HCT116 (cell line): ENCODE measurements around the gene ZFX. TPM values are rescaled to one million over a fixed set of nuclear protein-coding genes. Genes with fewer than 3 reads are reported as not detected.

Source experiments
- ATAC-seq: fragments of 200-7000 bp; cut with Tn5 transposase; 2 replicates; pipeline ENCODE4 v1.9.1; 2020; ENCODE audit warnings: mild to moderate bottlenecking, moderate library complexity
- BruUV-seq: library from RNA; stranded (reverse); fragments of 400-500 nt; replicated peaks from 2 replicates; lab custom pipeline; 2021; lab: Mats Ljungman, UMichigan
- CTCF ChIA-PET: fragments of 300-600 bp; sonication (Branson Sonifier 250); formaldehyde crosslinking; loops from one replicate; lab custom pipeline; 2021; ENCODE audit warnings: antibody characterized with exemption; lab: Charles Lee
- POLR2A ChIA-PET: fragments of 300-600, 350-600 bp; sonication (Branson Sonifier 250); formaldehyde crosslinking; loops from one replicate; lab custom pipeline; 2021; ENCODE audit warnings: antibody characterized with exemption; lab: Charles Lee
- RAD21 ChIA-PET, 2 experiments: fragments of 300-600 bp; sonication (Branson Sonifier 250); formaldehyde crosslinking; loops; one replicate each; lab custom pipeline; 2023; ENCODE audit warnings: low total read pairs in 2 of 2; ENCODE audit not compliant: uncharacterized antibody in 2 of 2, unreplicated experiment in 2 of 2, low non-redundant PET in 1 of 2; lab: Charles Lee
- DNase-seq: peaks from one replicate; pipeline ENCODE4 v3.0.0-alpha.2; 2010; ENCODE audit warnings: low read depth, low spot score
- H2AFZ ChIP-seq: fragments of 200-600 bp; shearing (Covaris generic), sonication (generic); 2 replicates; pipeline ENCODE4 v1.6.1; 2017; ENCODE audit warnings: low read depth, mixed run types, mixed read lengths, antibody characterized with exemption, low read length; ENCODE audit not compliant: poor library complexity, severe bottlenecking
- H3K27ac ChIP-seq: 2 replicates; pipeline ENCODE4 v1.5.1; 2012; ENCODE audit warnings: low read depth, low read length
- H3K27me3 ChIP-seq: fragments of 200-600 bp; sonication (generic); 2 replicates; pipeline ENCODE4 v1.6.1; 2016; ENCODE audit warnings: mixed run types, low read length, mixed read lengths; ENCODE audit not compliant: insufficient read depth
- H3K36me3 ChIP-seq, 2 experiments: fragments of 200-500 bp in 1 of 2; fragments of 200-600 bp in 1 of 2; sonication (Bioruptor generic) in 1 of 2; sonication (generic) in 1 of 2; 2 replicates each; pipeline versions ENCODE4 v1.5.1 to v1.6.1; 2014 to 2016; ENCODE audit warnings: low read length in 2 of 2, inconsistent platforms in 1 of 2, mixed read lengths in 1 of 2, mixed run types in 1 of 2; ENCODE audit not compliant: insufficient read depth in 2 of 2, control insufficient read depth in 1 of 2
- H3K4me1 ChIP-seq, 2 experiments: fragments of 200-600 bp in 1 of 2; sonication (generic) in 1 of 2; 2 replicates each; pipeline versions ENCODE4 v1.5.1 to v1.6.1; 2012 to 2017; ENCODE audit warnings: low read length in 2 of 2, inconsistent platforms in 1 of 2, mild to moderate bottlenecking in 1 of 2, mixed read lengths in 1 of 2, mixed run types in 1 of 2, moderate library complexity in 1 of 2; ENCODE audit not compliant: insufficient read depth in 2 of 2, control insufficient read depth in 1 of 2
- H3K4me2 ChIP-seq: fragments of 200-600 bp; sonication (generic); 2 replicates; pipeline ENCODE4 v1.6.1; 2017; ENCODE audit warnings: mixed run types, low read length, mixed read lengths
- H3K4me3 ChIP-seq, 2 experiments: fragments of 200-600 bp in 1 of 2; sonication (generic) in 1 of 2; replicated peaks in 1 of 2; 2 replicates each; pipeline ENCODE4 v1.5.1; 2011 to 2016; ENCODE audit warnings: low read length in 2 of 2, control low read depth in 1 of 2, low read depth in 1 of 2, mild to moderate bottlenecking in 1 of 2, mixed read lengths in 1 of 2, mixed run types in 1 of 2
- H3K79me2 ChIP-seq: fragments of 200-600 bp; sonication (generic); 2 replicates; pipeline ENCODE4 v1.6.1; 2017; ENCODE audit warnings: mild to moderate bottlenecking, mixed run types, low read length, moderate library complexity, mixed read lengths; ENCODE audit not compliant: insufficient read depth
- H3K9ac ChIP-seq: fragments of 200-600 bp; sonication (generic); 2 replicates; pipeline ENCODE4 v1.6.1; 2016; ENCODE audit warnings: low read length, mixed read lengths
- H3K9me2 ChIP-seq: fragments of 200-600 bp; sonication (generic), shearing (Covaris generic); 2 replicates; pipeline ENCODE4 v1.6.1; 2017; ENCODE audit warnings: mixed run types, mild to moderate bottlenecking, moderate library complexity; ENCODE audit not compliant: insufficient read depth
- H3K9me3 ChIP-seq, 2 experiments: fragments of 200-500 bp in 1 of 2; fragments of 200-600 bp in 1 of 2; sonication (Bioruptor generic) in 1 of 2; sonication (generic) in 1 of 2; 2 replicates each; pipeline ENCODE4 v1.6.1; 2014 to 2017; ENCODE audit warnings: low read length in 2 of 2, mixed read lengths in 2 of 2, inconsistent platforms in 1 of 2, low read depth in 1 of 2, mild to moderate bottlenecking in 1 of 2, mixed run types in 1 of 2, moderate library complexity in 1 of 2; ENCODE audit not compliant: control insufficient read depth in 1 of 2, insufficient read depth in 1 of 2
- H4K20me1 ChIP-seq: fragments of 200-600 bp; sonication (generic), shearing (Covaris generic); 2 replicates; pipeline ENCODE4 v1.6.1; 2017; ENCODE audit warnings: mixed run types, mild to moderate bottlenecking, moderate library complexity; ENCODE audit not compliant: insufficient read depth
- CBX3 ChIP-seq: IDR thresholded peaks from 2 replicates; pipeline ENCODE4 v1.6.1; 2012; ENCODE audit warnings: low read depth
- POLR2A ChIP-seq: IDR thresholded peaks from 2 replicates; pipeline ENCODE4 v1.7.0; 2011; ENCODE audit warnings: borderline replicate concordance; ENCODE audit not compliant: insufficient read depth, insufficient read length; ENCODE audit errors: extremely low read depth
- SP1 ChIP-seq: IDR thresholded peaks from 2 replicates; pipeline ENCODE4 v1.6.1; 2012; ENCODE audit warnings: low read depth
- intact Hi-C: fragments of 100-400 bp; cut with micrococcal nuclease; formaldehyde crosslinking; loops from 2 replicates; pipeline ENCODE4 v1.10.0; 2022
- total RNA-seq: library from RNA; stranded (reverse); gene quantifications from one replicate; pipeline ENCODE4 v1.2.1, GENCODE V29; 2021; ENCODE audit not compliant: unreplicated experiment

Gene ZFX
- total RNA-seq, 1 experiment from 2014 or later, result 28.1 TPM

- no peaks in the 10 kb centered on the region for H3K9me2 ChIP-seq
- H3K36me3 ChIP-seq, result peaks cover 0 to 5% of the 10 kb centered on the region in 2 experiments; a peak in 2 of 4 replicates
- H3K79me2 ChIP-seq, result peaks cover 82% of the 10 kb centered on the region
- H3K9ac ChIP-seq, result no peak overlapping the region
- ChIA-PET CTCF (no interaction called here), POLR2A (no interaction called here), RAD21 (no interaction called here)
- H3K27ac ChIP-seq, result no peak overlapping the region
- no peak overlapping the region for H2AFZ ChIP-seq
- no peaks in the 10 kb centered on the region for H3K27me3 ChIP-seq
- H3K9me3 ChIP-seq, result no peaks in the 10 kb centered on the region
- H4K20me1 ChIP-seq, result no peaks in the 10 kb centered on the region
- no peak overlapping the region for H3K4me3 ChIP-seq
- peaks cover 14 to 19% of the 10 kb centered on the region in 2 experiments for H3K4me1 ChIP-seq
- TF ChIP-seq POLR2A (no peak), SP1 (no peak)
- no peak for DNase-seq
- BruUV-seq, result no TSS peak
- ATAC-seq, result no peak
- no peak overlapping the region for H3K4me2 ChIP-seq
- intact Hi-C loops, result no loop called here
These were observed 3.8 kb downstream of the ZFX start for GRCh38 chrX:24153178-24153795.

GRCh38 chrX:24153796-24154189, 4.3 kb downstream of the ZFX start:
- CTCF ChIA-PET, result no interaction called here
- peaks cover 0 to 5% of the 10 kb centered on the region in 2 experiments; a peak in 2 of 4 replicates for H3K36me3 ChIP-seq
- H3K9ac ChIP-seq, result no peak overlapping the region
- no TSS peak for BruUV-seq
- ATAC-seq (no peak), DNase-seq (no peak)
- intact Hi-C loops, result no loop called here
- H3K27ac ChIP-seq, result no peak overlapping the region
- no peaks in the 10 kb centered on the region for H4K20me1 ChIP-seq
- H3K9me3 ChIP-seq, result no peaks in the 10 kb centered on the region
- RAD21 ChIA-PET, result no interaction called here
- H3K4me1 ChIP-seq, result peaks cover 9 to 14% of the 10 kb centered on the region in 2 experiments
- no peaks in the 10 kb centered on the region for H3K9me2 ChIP-seq
- no peak overlapping the region for H3K4me2 ChIP-seq
- peaks cover 83% of the 10 kb centered on the region for H3K79me2 ChIP-seq
- TF ChIP-seq CBX3, result no peak
- H3K4me3 ChIP-seq, result no peak overlapping the region
- POLR2A ChIA-PET, result no interaction called here
- no peak overlapping the region for H2AFZ ChIP-seq
- H3K27me3 ChIP-seq, result no peaks in the 10 kb centered on the region
